Measurements from ENCODE around the gene QSOX1. TPM values are rescaled to one million over a fixed set of nuclear protein-coding genes. Genes with fewer than 3 reads are reported as not detected.

Gene QSOX1
- total RNA-seq, 2 donors from 2014 or later, result 82.4 to 168 TPM

- Histone ChIP-seq H3K27me3 (replicated peaks; ENCODE audit: insufficient read depth) (no peaks in the 10 kb centered on the region), H3K9me3 (no peaks in the 10 kb centered on the region), H3K4me1 (ENCODE audit: control insufficient read depth in 1 of 2, low read depth in 2 of 2) (no peaks in the 10 kb centered on the region), H3K36me3 (no peaks in the 10 kb centered on the region), H3K27ac (no peak overlapping the region), H3K4me3 (no peak overlapping the region)
- no peak for ATAC-seq (ENCODE audit: insufficient number of reproducible peaks, low FRiP score, low read depth)
- DNase-seq (ENCODE audit: low spot score), result no peak
- no peak for TF ChIP-seq CTCF (IDR thresholded peaks at IDR 0.05)
Measured at GRCh38 chr1:180249725-180250498, 95.2 kb downstream of the QSOX1 start.

- H3K4me3 ChIP-seq, result no peak overlapping the region
Measured at GRCh38 chr1:180250499-180250770, 95.8 kb downstream of the QSOX1 start.

GRCh38 chr1:180250883-180251509 is 96.3 kb downstream of the QSOX1 start:
- H3K4me3 ChIP-seq, result no peak overlapping the region
- ATAC-seq (ENCODE audit: insufficient number of reproducible peaks, low FRiP score, low read depth), result no peak
- no peak for TF ChIP-seq CTCF (IDR thresholded peaks at IDR 0.05)
- no peak overlapping the region for H3K27ac ChIP-seq
- no peaks in the 10 kb centered on the region for H3K9me3 ChIP-seq
- H3K27me3 ChIP-seq (replicated peaks; ENCODE audit: insufficient read depth), result no peaks in the 10 kb centered on the region
- no peaks in the 10 kb centered on the region for H3K36me3 ChIP-seq
- DNase-seq (ENCODE audit: low spot score), result no peak
- no peaks in the 10 kb centered on the region for H3K4me1 ChIP-seq (ENCODE audit: control insufficient read depth in 1 of 2, low read depth in 2 of 2)

More at GRCh38 chr1:180250499-180250770, 95.8 kb downstream of the QSOX1 start:
- Histone ChIP-seq H3K9me3 (no peaks in the 10 kb centered on the region), H3K4me1 (ENCODE audit: control insufficient read depth in 1 of 2, low read depth in 2 of 2) (no peaks in the 10 kb centered on the region), H3K27me3 (replicated peaks; ENCODE audit: insufficient read depth) (no peaks in the 10 kb centered on the region), H3K27ac (no peak overlapping the region), H3K36me3 (no peaks in the 10 kb centered on the region)
- TF ChIP-seq CTCF (IDR thresholded peaks at IDR 0.05), result no peak
- DNase-seq (ENCODE audit: low spot score), result no peak
- no peak for ATAC-seq (ENCODE audit: insufficient number of reproducible peaks, low FRiP score, low read depth)

- TF ChIP-seq CTCF (IDR thresholded peaks at IDR 0.05), result no peak
- no peak for DNase-seq (ENCODE audit: low spot score)
- ATAC-seq (ENCODE audit: insufficient number of reproducible peaks, low FRiP score, low read depth), result no peak
- Histone ChIP-seq H3K36me3 (no peaks in the 10 kb centered on the region), H3K27me3 (replicated peaks; ENCODE audit: insufficient read depth) (no peaks in the 10 kb centered on the region), H3K27ac (no peak overlapping the region), H3K4me3 (no peak overlapping the region), H3K4me1 (ENCODE audit: control insufficient read depth in 1 of 2, low read depth in 2 of 2) (no peaks in the 10 kb centered on the region), H3K9me3 (no peaks in the 10 kb centered on the region)
Measured at GRCh38 chr1:180251526-180252305, 97.0 kb downstream of the QSOX1 start.
